K562 (cell line): ENCODE data around the gene SMAD3. TPM values are rescaled to one million over a fixed set of nuclear protein-coding genes. Genes with fewer than 3 reads are reported as not detected.

Source experiments
- BRD4 ChIP-seq: fragments of 200-600 bp; sonication (generic); IDR thresholded peaks from 2 replicates; pipeline ENCODE4 v1.6.1; 2017; ENCODE audit warnings: inconsistent platforms
- BRF2 ChIP-seq: IDR thresholded peaks from 3 replicates; pipeline ENCODE4 v1.6.1; 2011; ENCODE audit warnings: borderline replicate concordance, mild to moderate bottlenecking; ENCODE audit not compliant: insufficient read length, insufficient read depth
- CCNT2 ChIP-seq: IDR thresholded peaks from 2 replicates; pipeline ENCODE4 v1.6.1; 2011; ENCODE audit warnings: borderline replicate concordance, low read depth, mild to moderate bottlenecking, moderate library complexity, mixed read lengths, low read length; ENCODE audit not compliant: insufficient read length; ENCODE audit errors: extremely low read depth
- CHD1 ChIP-seq: fragments of 200-600 bp; sonication (generic); IDR thresholded peaks from one replicate; pipeline ENCODE4 v1.6.1; 2012; ENCODE audit warnings: mild to moderate bottlenecking, moderate library complexity, low read length, inconsistent platforms
- CHD2 ChIP-seq: IDR thresholded peaks from 2 replicates; pipeline ENCODE4 v1.6.1; 2011; ENCODE audit warnings: low read depth, low read length
- HCFC1 ChIP-seq: IDR thresholded peaks from 2 replicates; pipeline ENCODE4 v1.6.1; 2012; ENCODE audit warnings: low read depth, low read length, improper control_type of control experiment
- ILK ChIP-seq: fragments of 450-650 bp; IDR thresholded peaks from 2 replicates; pipeline ENCODE4 v1.6.1; 2016; ENCODE audit warnings: missing genetic modification characterization, low read depth, mild to moderate bottlenecking, missing compliant biosample characterization, moderate library complexity, borderline replicate concordance
- IRF2 ChIP-seq: sonication (generic); formaldehyde crosslinking; IDR thresholded peaks from 2 replicates; pipeline ENCODE4 v1.8.1; 2022; ENCODE audit warnings: mild to moderate bottlenecking, missing genetic modification reagents
- KDM1A ChIP-seq, 2 experiments: fragments of 450-650 bp; IDR thresholded peaks; 2 replicates each; pipeline ENCODE4 v1.6.1; 2016; ENCODE audit warnings: mild to moderate bottlenecking in 2 of 2
- MBD2 ChIP-seq: sonication (generic); IDR thresholded peaks from 2 replicates; pipeline ENCODE4 v1.6.1; 2016; ENCODE audit warnings: low read depth, borderline replicate concordance
- MCM5 ChIP-seq: fragments of 450-650 bp; IDR thresholded peaks from 2 replicates; pipeline ENCODE4 v1.6.1; 2016; ENCODE audit warnings: low read depth
- NFIX ChIP-seq: fragments of 250-450 bp; sonication (Bioruptor Pico); IDR thresholded peaks from 2 replicates; pipeline ENCODE4 v1.4.0; 2020; ENCODE audit warnings: low read depth, mild to moderate bottlenecking, moderate library complexity
- RBM25 ChIP-seq: fragments of 200-400 bp; formaldehyde crosslinking; IDR thresholded peaks from 2 replicates; pipeline ENCODE4 v1.6.1; 2018; ENCODE audit warnings: low read length, low read depth, moderate library complexity; ENCODE audit not compliant: severe bottlenecking
- RFX7 ChIP-seq: fragments of 250-450 bp; sonication (Bioruptor Pico); IDR thresholded peaks from 2 replicates; pipeline ENCODE4 v1.5.1; 2021; ENCODE audit warnings: mild to moderate bottlenecking
- RNF219 ChIP-seq: fragments of 250-450 bp; sonication (Bioruptor Pico); IDR thresholded peaks from 2 replicates; pipeline ENCODE4 v1.5.0; 2022; ENCODE audit warnings: mild to moderate bottlenecking
- SUPT5H ChIP-seq: fragments of 450-650 bp; IDR thresholded peaks from 2 replicates; pipeline ENCODE4 v1.6.1; 2016
- TAF9B ChIP-seq: fragments of 450-650 bp; IDR thresholded peaks from 2 replicates; pipeline ENCODE4 v1.6.1; 2018; ENCODE audit warnings: mild to moderate bottlenecking; ENCODE audit not compliant: partially characterized antibody
- TCF3 ChIP-seq: sonication (generic); formaldehyde crosslinking; IDR thresholded peaks from 2 replicates; pipeline ENCODE4 v1.4.0; 2020; ENCODE audit warnings: mild to moderate bottlenecking, missing genetic modification reagents
- TCF7 ChIP-seq: sonication (generic); IDR thresholded peaks from 2 replicates; pipeline ENCODE4 v1.6.1; 2016; ENCODE audit warnings: antibody characterized with exemption, borderline replicate concordance
- TFAM ChIP-seq: fragments of 250-450 bp; sonication (Bioruptor Pico); conservative IDR thresholded peaks from 2 replicates; pipeline ENCODE4 v1.5.0; 2021; ENCODE audit warnings: mild to moderate bottlenecking, moderate library complexity
- ZKSCAN1 ChIP-seq: fragments of 150-350 bp; IDR thresholded peaks from 2 replicates; pipeline ENCODE4 v1.6.1; 2016; ENCODE audit warnings: low read depth, low read length
- ZNF165 ChIP-seq: fragments of 250-450 bp; sonication (Bioruptor Pico); IDR thresholded peaks from 2 replicates; pipeline ENCODE4 v1.4.0; 2020; ENCODE audit warnings: borderline replicate concordance
- ZNF253 ChIP-seq: fragments of 250-450 bp; sonication (Bioruptor Pico); conservative IDR thresholded peaks from 2 replicates; pipeline ENCODE4 v1.6.1; 2021; ENCODE audit warnings: mild to moderate bottlenecking
- ZNF707 ChIP-seq: fragments of 250-450 bp; sonication (Bioruptor Pico); conservative IDR thresholded peaks from 2 replicates; pipeline ENCODE4 v1.8.0; 2022; ENCODE audit warnings: inconsistent platforms, mild to moderate bottlenecking, moderate library complexity
- ZSCAN32 ChIP-seq: fragments of 450-650 bp; formaldehyde crosslinking; IDR thresholded peaks from 2 replicates; pipeline ENCODE4 v1.4.0; 2020; ENCODE audit warnings: mild to moderate bottlenecking, moderate library complexity
- polyA plus RNA-seq, 8 experiments: library from polyadenylated mRNA; depleted of rRNA in 4 of 8; stranded (reverse) in 5 of 8; unstranded in 3 of 8; fragments of >200 nt; fragmentation: Nextera tagmentation in 2 of 8; fragmentation: Illumina TruSeq in 1 of 8; extraction: Ambion mirVana in 2 of 8; extraction: Trizol in 1 of 8; gene quantifications; 2 replicates each; pipeline versions ENCODE4 v1.2.1 to v1.2.3, GENCODE V29; 2011 to 2014; ENCODE audit warnings: inconsistent platforms in 1 of 8, missing spikeins in 1 of 8
- total RNA-seq, 7 experiments: library from RNA; depleted of rRNA in 6 of 7; stranded (reverse); fragments of >200 nt in 6 of 7; fragmentation: Illumina TruSeq in 2 of 7; extraction: Trizol in 2 of 7; gene quantifications; 2 replicates each; pipeline versions ENCODE4 v1.2.1 to v1.2.3, GENCODE V29; 2011 to 2021; ENCODE audit warnings: low replicate concordance in 1 of 7
- TF ChIP-seq, protein P1 (sequence below): fragments of 250-450 bp; sonication (Bioruptor Pico); IDR thresholded peaks from 2 replicates; pipeline ENCODE4 v1.4.0; 2020; ENCODE audit warnings: mild to moderate bottlenecking, moderate library complexity

The SMAD3 gene
- total and polyA plus RNA-seq, 9 of the 15 experiments (the other 6 are each of a cell fraction or from before 2014, with no cell fraction given) = 4.3 to 39.2 (median 11.1) TPM

DNA sequence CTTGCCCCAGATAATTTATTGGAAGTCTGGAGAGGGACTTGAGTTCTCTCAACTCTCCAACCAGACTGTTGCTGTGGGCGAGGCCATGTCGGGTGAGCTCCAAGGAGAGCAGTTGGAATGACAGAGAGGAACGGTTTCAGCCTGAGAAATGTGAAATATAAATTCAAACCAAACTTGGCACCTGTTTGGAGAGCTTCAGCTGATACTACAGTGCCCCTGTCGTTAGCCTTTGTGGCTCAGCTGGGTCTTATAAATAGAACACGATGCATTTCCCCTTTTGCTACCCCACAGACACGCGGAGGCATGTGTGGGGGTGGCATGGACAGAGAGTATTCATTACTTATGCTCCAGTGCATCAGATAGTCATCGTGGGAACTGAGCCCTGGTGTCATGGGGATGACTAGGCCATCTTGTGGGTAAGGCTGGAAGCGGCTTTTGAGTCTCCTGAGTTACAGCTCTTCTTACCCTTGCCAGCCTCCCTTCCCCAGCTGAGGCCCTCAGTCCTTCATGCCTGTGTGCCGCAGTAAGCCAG is 15.6 kb downstream of the SMAD3 start (continued):
- TF ChIP-seq HCFC1 (0 out of 2 replicates have a peak, but pooled peaks have one; percentile 14), ILK (tag) (no peak), TAF9B (no peak), NFIX (CRISPR knock-in tag) (no peak), ZNF165 (CRISPR knock-in tag) (no peak), RNF219 (CRISPR knock-in tag) (no peak), BRF2 (no peak), IRF2 (CRISPR knock-in tag) (no peak), KDM1A (IDR thresholded peaks at IDR 0.05) (no peak), BRD4 (no peak), ZNF707 (CRISPR knock-in tag) (no peak), RBM25 (no peak), ZSCAN32 (CRISPR knock-in tag) (no peak), TCF3 (CRISPR knock-in tag) (peak; percentile 58; the same call in 1 of the 2 replicates), TCF7 (no peak), TFAM (CRISPR knock-in tag) (no peak), MCM5 (no peak), CCNT2 (no peak), CHD2 (no peak), CHD1 (no peak), MBD2 (peak; percentile 29; the same call in 1 of the 2 replicates), RFX7 (no peak), SUPT5H (no peak), ZKSCAN1 (no peak), ZNF253 (no peak)
- TF ChIP-seq, protein P1, sequence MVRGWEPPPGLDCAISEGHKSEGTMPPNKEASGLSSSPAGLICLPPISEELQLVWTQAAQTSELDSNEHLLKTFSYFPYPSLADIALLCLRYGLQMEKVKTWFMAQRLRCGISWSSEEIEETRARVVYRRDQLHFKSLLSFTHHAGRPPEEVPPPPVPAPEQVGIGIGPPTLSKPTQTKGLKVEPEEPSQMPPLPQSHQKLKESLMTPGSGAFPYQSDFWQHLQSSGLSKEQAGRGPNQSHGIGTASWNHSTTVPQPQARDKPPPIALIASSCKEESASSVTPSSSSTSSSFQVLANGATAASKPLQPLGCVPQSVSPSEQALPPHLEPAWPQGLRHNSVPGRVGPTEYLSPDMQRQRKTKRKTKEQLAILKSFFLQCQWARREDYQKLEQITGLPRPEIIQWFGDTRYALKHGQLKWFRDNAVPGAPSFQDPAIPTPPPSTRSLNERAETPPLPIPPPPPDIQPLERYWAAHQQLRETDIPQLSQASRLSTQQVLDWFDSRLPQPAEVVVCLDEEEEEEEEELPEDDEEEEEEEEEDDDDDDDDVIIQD = no peak
